K562 (cell line): ENCODE measurements around the gene DPEP2. TPM values are rescaled to one million over a fixed set of nuclear protein-coding genes. Genes with fewer than 3 reads are reported as not detected.

Experiments used
- CBX3 ChIP-seq, 2 experiments: IDR thresholded peaks; 1 replicate in 1 of 2; 2 replicates in 1 of 2; pipeline ENCODE4 v1.6.1; 2012; ENCODE audit warnings: inconsistent platforms in 2 of 2, low read length in 2 of 2, borderline replicate concordance in 1 of 2, control low read depth in 1 of 2
- CREB1 ChIP-seq, 2 experiments: sonication (generic) in 1 of 2; formaldehyde crosslinking in 1 of 2; IDR thresholded peaks; 2 replicates each; pipeline versions ENCODE4 v1.6.1 to v1.8.0; 2012 to 2022; ENCODE audit warnings: inconsistent platforms in 1 of 2, mild to moderate bottlenecking in 1 of 2, missing genetic modification reagents in 1 of 2, moderate library complexity in 1 of 2
- CREB5 ChIP-seq: fragments of 250-450 bp; sonication (Bioruptor Pico); IDR thresholded peaks from 2 replicates; pipeline ENCODE4 v1.5.0; 2020; ENCODE audit warnings: mild to moderate bottlenecking
- EWSR1 ChIP-seq: fragments of 450-650 bp; IDR thresholded peaks from 2 replicates; pipeline ENCODE4 v1.6.1; 2018; ENCODE audit warnings: borderline replicate concordance, mild to moderate bottlenecking, low read depth, moderate library complexity; ENCODE audit not compliant: partially characterized antibody
- NFIX ChIP-seq: fragments of 250-450 bp; sonication (Bioruptor Pico); IDR thresholded peaks from 2 replicates; pipeline ENCODE4 v1.4.0; 2020; ENCODE audit warnings: low read depth, mild to moderate bottlenecking, moderate library complexity
- PHF8 ChIP-seq: fragments of 200-600 bp; sonication (generic); IDR thresholded peaks from 2 replicates; pipeline ENCODE4 v1.6.1; 2012; ENCODE audit warnings: mixed run types, mild to moderate bottlenecking, inconsistent platforms, low read length, moderate library complexity, borderline replicate concordance
- POLR2AphosphoS2 ChIP-seq: IDR thresholded peaks from 2 replicates; pipeline ENCODE4 v1.6.1; 2012; ENCODE audit warnings: low read length, improper control_type of control experiment
- RBM15 ChIP-seq: fragments of 200-400 bp; formaldehyde crosslinking; IDR thresholded peaks from 2 replicates; pipeline ENCODE4 v1.6.1; 2018; ENCODE audit warnings: mild to moderate bottlenecking, low read length, moderate library complexity; ENCODE audit not compliant: insufficient read depth
- ZNF282 ChIP-seq: sonication (generic); formaldehyde crosslinking; IDR thresholded peaks from 2 replicates; pipeline ENCODE4 v1.8.1; 2023; ENCODE audit warnings: missing genetic modification reagents
- ZNF764 ChIP-seq: fragments of 250-450 bp; sonication (Bioruptor Pico); IDR thresholded peaks from 2 replicates; pipeline ENCODE4 v1.4.0; 2020; ENCODE audit warnings: low read depth, mild to moderate bottlenecking, moderate library complexity
- polyA plus RNA-seq, 8 experiments: library from polyadenylated mRNA; depleted of rRNA in 4 of 8; stranded (reverse) in 5 of 8; unstranded in 3 of 8; fragments of >200 nt; fragmentation: Nextera tagmentation in 2 of 8; fragmentation: Illumina TruSeq in 1 of 8; extraction: Ambion mirVana in 2 of 8; extraction: Trizol in 1 of 8; gene quantifications; 2 replicates each; pipeline versions ENCODE4 v1.2.1 to v1.2.3, GENCODE V29; 2011 to 2014; ENCODE audit warnings: inconsistent platforms in 1 of 8, missing spikeins in 1 of 8
- total RNA-seq, 7 experiments: library from RNA; depleted of rRNA in 6 of 7; stranded (reverse); fragments of >200 nt in 6 of 7; fragmentation: Illumina TruSeq in 2 of 7; extraction: Trizol in 2 of 7; gene quantifications; 2 replicates each; pipeline versions ENCODE4 v1.2.1 to v1.2.3, GENCODE V29; 2011 to 2021; ENCODE audit warnings: low replicate concordance in 1 of 7
- TF ChIP-seq, protein P1 (sequence below): fragments of 450-650 bp; IDR thresholded peaks from 2 replicates; pipeline ENCODE4 v1.6.1; 2016; ENCODE audit warnings: low read depth, mild to moderate bottlenecking, moderate library complexity
- TF ChIP-seq, protein P2 (sequence below), 3 experiments: IDR thresholded peaks in 2 of 3; conservative IDR thresholded peaks in 1 of 3; 2 replicates each; pipeline ENCODE4 v1.5.1; 2011 to 2012; ENCODE audit warnings: low read length in 3 of 3, mild to moderate bottlenecking in 3 of 3, control low read depth in 2 of 3, improper control_type of control experiment in 1 of 3, inconsistent platforms in 1 of 3, low read depth in 1 of 3, mixed read lengths in 1 of 3, moderate library complexity in 1 of 3; ENCODE audit not compliant: insufficient read depth in 2 of 3
- TF ChIP-seq, protein P3 (sequence below), 2 experiments: fragments of 200-800 bp in 1 of 2; sonication (Bioruptor generic) in 1 of 2; sonication (generic) in 1 of 2; formaldehyde crosslinking in 1 of 2; IDR thresholded peaks in 1 of 2; conservative IDR thresholded peaks in 1 of 2; 2 replicates each; pipeline versions ENCODE4 v1.5.0 to v1.6.1; 2016 to 2020; ENCODE audit warnings: missing compliant biosample characterization in 1 of 2, missing genetic modification characterization in 1 of 2, missing genetic modification reagents in 1 of 2

The DPEP2 gene
- total and polyA plus RNA-seq, 9 of the 15 experiments (the other 6 are each of a cell fraction or from before 2014, with no cell fraction given) = 0.14 to 1.2 (median 0.38) TPM

GRCh38 chr16:67968400-67969253 is 30.7 kb downstream of the DPEP2 start, which contains the start of gene SLC12A4 (continued):
- TF ChIP-seq ZNF764 (CRISPR knock-in tag) = no peak
- TF ChIP-seq, protein P1, sequence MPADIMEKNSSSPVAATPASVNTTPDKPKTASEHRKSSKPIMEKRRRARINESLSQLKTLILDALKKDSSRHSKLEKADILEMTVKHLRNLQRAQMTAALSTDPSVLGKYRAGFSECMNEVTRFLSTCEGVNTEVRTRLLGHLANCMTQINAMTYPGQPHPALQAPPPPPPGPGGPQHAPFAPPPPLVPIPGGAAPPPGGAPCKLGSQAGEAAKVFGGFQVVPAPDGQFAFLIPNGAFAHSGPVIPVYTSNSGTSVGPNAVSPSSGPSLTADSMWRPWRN = no peak
- TF ChIP-seq, protein P2, sequence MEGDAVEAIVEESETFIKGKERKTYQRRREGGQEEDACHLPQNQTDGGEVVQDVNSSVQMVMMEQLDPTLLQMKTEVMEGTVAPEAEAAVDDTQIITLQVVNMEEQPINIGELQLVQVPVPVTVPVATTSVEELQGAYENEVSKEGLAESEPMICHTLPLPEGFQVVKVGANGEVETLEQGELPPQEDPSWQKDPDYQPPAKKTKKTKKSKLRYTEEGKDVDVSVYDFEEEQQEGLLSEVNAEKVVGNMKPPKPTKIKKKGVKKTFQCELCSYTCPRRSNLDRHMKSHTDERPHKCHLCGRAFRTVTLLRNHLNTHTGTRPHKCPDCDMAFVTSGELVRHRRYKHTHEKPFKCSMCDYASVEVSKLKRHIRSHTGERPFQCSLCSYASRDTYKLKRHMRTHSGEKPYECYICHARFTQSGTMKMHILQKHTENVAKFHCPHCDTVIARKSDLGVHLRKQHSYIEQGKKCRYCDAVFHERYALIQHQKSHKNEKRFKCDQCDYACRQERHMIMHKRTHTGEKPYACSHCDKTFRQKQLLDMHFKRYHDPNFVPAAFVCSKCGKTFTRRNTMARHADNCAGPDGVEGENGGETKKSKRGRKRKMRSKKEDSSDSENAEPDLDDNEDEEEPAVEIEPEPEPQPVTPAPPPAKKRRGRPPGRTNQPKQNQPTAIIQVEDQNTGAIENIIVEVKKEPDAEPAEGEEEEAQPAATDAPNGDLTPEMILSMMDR (IDR thresholded peaks at IDR 0.05 in 2 of 3, conservative IDR thresholded peaks at IDR 0.05 in 1 of 3; ENCODE audit: insufficient read depth in 2 of 3, low read depth in 1 of 3, low read length in 3 of 3) = 0 out of 6 replicates have a peak, but pooled peaks of 1 of the 3 experiments have one; percentile 0
- TF ChIP-seq NFIX (CRISPR knock-in tag) = no peak
- TF ChIP-seq CREB5 (CRISPR knock-in tag) = no peak
- TF ChIP-seq CREB1 (IDR thresholded peaks at IDR 0.05) = no peak; the same call in 1 of the 2 replicates
- TF ChIP-seq CREB1 (CRISPR knock-in tag; IDR thresholded peaks at IDR 0.05) = no peak
- no peak for TF ChIP-seq RBM15
- TF ChIP-seq EWSR1 = no peak
- no peak for TF ChIP-seq POLR2AphosphoS2
- peak in 1 of 2 experiments; percentile 64; a peak in 1 of 3 replicates for TF ChIP-seq CBX3 (IDR thresholded peaks at IDR 0.05; ENCODE audit: borderline replicate concordance in 1 of 2, low read length in 2 of 2)
- peak; percentile 71; the same call in 1 of the 2 replicates for TF ChIP-seq PHF8
- TF ChIP-seq ZNF282 (CRISPR knock-in tag) = no peak
- TF ChIP-seq, protein P3, sequence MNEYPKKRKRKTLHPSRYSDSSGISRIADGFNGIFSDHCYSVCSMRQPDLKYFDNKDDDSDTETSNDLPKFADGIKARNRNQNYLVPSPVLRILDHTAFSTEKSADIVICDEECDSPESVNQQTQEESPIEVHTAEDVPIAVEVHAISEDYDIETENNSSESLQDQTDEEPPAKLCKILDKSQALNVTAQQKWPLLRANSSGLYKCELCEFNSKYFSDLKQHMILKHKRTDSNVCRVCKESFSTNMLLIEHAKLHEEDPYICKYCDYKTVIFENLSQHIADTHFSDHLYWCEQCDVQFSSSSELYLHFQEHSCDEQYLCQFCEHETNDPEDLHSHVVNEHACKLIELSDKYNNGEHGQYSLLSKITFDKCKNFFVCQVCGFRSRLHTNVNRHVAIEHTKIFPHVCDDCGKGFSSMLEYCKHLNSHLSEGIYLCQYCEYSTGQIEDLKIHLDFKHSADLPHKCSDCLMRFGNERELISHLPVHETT (CRISPR knock-in tag; conservative IDR thresholded peaks at IDR 0.05 in 1 of 2, IDR thresholded peaks at IDR 0.05 in 1 of 2) = peak in 1 of 2 experiments; percentile 94; a peak in 2 of 4 replicates
